ENCODE measurements around the gene DGCR6L.
"Not testable (repeated sequence)": the region's sequence is repeated elsewhere in the genome, so short reads cannot be mapped to it uniquely, and the experiment has no call there.

- not testable (repeated sequence) for TF ChIP-seq SMC3 (IDR thresholded peaks at IDR 0.05); USF2 (IDR thresholded peaks at IDR 0.05); CTCF (IDR thresholded peaks at IDR 0.05); HDAC2 (IDR thresholded peaks at IDR 0.05); ZNF302 (CRISPR knock-in tag; IDR thresholded peaks at IDR 0.05); EP300 (IDR thresholded peaks at IDR 0.05); TP53 (CRISPR knock-in tag; IDR thresholded peaks at IDR 0.05)
These were observed 6.4 kb downstream of the DGCR6L start for GRCh38 chr22:20313306-20314077.
